GM13976 (cell line): ENCODE results near the gene SCRN1.

Experiments used
- DNase-seq: peaks from one replicate; pipeline ENCODE4 v3.0.0; 2012; ENCODE audit warnings: low spot score
- CTCF ChIP-seq: IDR thresholded peaks from 2 replicates; pipeline ENCODE4 v1.5.1; 2012; ENCODE audit warnings: borderline replicate concordance, mild to moderate bottlenecking; ENCODE audit not compliant: insufficient read depth; ENCODE audit errors: extremely low read depth, missing control alignments, control extremely low read depth
- in situ Hi-C: fragments of 300-500 bp; cut with MboI; formaldehyde crosslinking; loops from one replicate; pipeline ENCODE4 v1.12.0; 2022; ENCODE audit warnings: low sequenced_read_pairs, mixed read lengths, inconsistent platforms; ENCODE audit not compliant: unreplicated experiment

The SCRN1 gene

GRCh38 chr7:29886827-29887226 is 102.8 kb downstream of the SCRN1 start:
- no peak for DNase-seq
- in situ Hi-C loops, result no loop called here
- no peak for TF ChIP-seq CTCF

DNA sequence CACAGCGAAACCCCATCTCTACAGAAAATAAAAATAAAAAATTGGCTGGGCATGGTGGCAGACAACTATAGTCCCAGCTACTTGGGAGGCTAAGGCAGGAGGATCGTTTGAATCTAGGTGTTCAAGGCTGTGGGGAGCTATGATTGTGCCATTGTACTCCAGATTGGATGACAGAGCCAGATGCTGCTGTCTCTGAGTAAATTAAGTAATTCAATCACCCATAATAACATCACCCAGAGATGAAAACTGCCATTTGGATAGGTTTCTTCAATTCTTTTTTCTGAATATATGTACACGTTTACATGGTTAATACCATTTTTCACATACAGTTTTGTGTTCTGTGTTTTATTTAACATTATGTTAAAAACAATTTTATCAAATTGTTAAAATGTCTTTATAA is 104.0 kb downstream of the SCRN1 start:
- DNase-seq, result no peak
- no peak for TF ChIP-seq CTCF
- in situ Hi-C loops, result no loop called here

DNA sequence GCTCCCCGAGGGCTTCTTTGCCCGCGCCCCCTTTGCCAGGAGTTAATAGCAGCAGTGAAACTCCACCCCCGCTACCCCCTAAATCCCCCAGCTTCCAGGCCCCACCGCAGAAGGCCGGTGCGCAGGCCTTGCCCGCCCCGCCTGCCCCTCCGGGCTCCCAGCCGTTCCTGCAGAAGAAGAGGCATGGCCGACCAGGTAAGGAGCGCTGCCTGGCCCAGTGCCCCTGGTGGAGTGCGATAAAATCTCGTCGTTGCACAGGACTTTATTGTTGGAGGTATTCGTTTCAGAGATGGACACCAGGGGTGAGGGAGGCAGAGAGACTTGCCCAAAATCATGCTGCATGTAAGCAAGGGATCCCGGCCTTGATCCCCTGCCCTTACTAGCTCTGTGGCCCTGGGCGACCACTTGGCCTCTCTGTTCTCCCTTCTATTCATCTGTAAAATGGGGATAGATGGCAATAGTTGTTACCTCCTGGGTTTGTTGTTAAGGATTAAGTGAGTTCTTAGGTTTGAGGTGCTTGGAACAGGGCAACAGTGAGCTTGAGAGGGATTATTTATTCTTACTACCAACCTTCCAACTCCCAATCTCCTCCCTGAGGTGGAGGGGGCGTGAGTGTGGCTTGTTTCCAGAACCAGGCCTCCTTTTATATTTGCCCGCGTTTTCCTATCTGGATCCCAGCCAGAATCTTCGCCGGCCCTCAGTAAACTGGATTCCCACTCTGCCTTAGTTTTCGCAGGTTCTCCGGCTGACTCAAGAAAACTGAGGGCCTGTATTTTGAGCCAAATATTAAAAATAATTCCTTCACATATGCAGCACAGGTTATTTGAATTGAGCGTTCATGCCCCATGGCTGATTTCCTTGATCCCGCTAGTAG is 105.0 kb downstream of the SCRN1 start:
- no peak for TF ChIP-seq CTCF
- no peak for DNase-seq
- in situ Hi-C loops, result no loop called here

- TF ChIP-seq CTCF, result no peak
- in situ Hi-C loops, result no loop called here
- DNase-seq, result no peak
These were observed 105.9 kb downstream of the SCRN1 start for GRCh38 chr7:29883462-29884398.

GRCh38 chr7:29882481-29882880 is 107.1 kb downstream of the SCRN1 start:
- no peak for DNase-seq
- in situ Hi-C loops, result no loop called here
- TF ChIP-seq CTCF, result no peak

DNA sequence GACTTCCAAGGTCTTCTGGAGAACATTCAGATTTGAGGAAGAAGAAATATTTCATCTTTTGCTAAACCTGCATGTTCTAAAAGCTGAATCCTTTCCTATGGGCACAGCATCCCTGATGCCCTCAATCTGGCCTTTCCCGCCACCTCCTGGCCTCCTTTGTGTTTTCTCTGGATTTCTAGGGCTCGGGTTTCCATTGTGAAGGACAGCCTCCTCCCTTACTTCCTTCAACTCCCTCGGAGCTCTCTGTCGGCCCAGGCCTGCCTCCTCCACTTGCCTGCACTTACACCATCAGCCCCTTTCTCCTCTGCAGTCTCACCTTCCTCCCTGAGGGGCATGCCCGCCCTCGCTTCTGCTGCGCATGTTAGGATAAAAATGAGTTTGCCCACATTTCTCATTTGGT is 107.9 kb downstream of the SCRN1 start:
- no peak for DNase-seq
- TF ChIP-seq CTCF, result no peak
- in situ Hi-C loops, result no loop called here
